ENCODE results near the gene MTMR1. TPM values are rescaled to one million over a fixed set of nuclear protein-coding genes. Genes with fewer than 3 reads are reported as not detected.

Gene MTMR1
- 10 to 100 TPM in 5 of 6 experiments, 1 to 10 TPM in 1; 9.0 to 20.6 (median 20.2) TPM for total RNA-seq (2021; fragmentation: NEBNext Ultra II Directional; extraction: Animal tissue kit (Norgen Biotek cat#: 25700))
- long read RNA-seq, partial matches to known transcripts, result 0 of 2 reads
- long read RNA-seq, other reads (novel, unspliced or antisense), result 2 of 2 reads

DNA sequence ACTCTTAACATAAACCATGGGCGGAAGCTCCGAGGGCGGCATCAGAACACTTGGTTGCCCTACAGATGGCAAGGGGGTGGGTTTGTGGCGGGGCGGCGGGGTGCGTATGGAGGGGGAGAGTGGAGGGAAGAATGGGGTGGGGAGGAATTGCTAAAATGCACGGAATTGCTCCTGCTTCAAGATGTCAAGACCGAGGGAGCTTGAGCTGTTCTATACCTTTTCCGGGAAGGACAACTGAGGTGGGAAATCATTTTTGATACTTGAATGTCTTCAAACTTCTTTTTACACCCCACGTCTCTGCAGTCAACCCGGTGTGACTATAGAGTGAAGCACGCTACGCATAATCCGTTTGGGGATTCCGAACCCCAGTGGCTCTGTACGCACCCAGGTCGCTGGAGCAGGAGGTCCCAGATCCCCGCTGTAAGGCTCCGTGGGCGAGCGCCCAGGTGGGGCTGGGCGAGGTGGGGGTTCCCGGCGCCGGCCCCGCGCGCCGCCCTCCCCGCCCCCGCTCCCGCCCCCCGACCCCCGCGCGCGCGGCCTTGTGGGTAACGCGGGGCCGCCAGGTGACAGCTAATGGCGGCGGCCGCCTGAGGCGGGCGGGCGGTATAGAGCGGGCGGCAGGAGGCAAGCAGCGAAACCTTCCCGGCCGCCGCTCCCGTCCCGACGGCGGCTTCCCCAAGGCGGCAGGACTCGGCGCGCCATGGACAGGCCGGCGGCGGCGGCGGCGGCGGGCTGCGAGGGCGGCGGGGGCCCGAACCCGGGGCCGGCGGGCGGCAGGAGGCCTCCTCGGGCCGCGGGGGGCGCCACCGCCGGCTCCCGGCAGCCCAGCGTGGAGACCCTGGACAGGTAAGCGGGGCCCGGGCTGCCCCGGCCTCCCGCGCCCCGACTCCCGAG, at the start of gene MTMR1:
Gene MTMR1 (plus strand): TSS at position 566 of the 894 bp plus-strand sequence. CDS start 135 bp downstream, at position 701.
- H3K27me3 Mint-ChIP-seq (ENCODE audit: insufficient read depth), result peaks cover 2% of the 10 kb centered on the region; the same call in 1 of the 2 replicates
- peak within 1 kb of the TSS; percentile 91 for H3K4me3 Mint-ChIP-seq
- DNase-seq, result no peak
- peak within 1 kb of the TSS; percentile 98 for H3K27ac Mint-ChIP-seq
- H3K9me3 Mint-ChIP-seq, result peaks cover 30% of the 10 kb centered on the region
- H3K36me3 Mint-ChIP-seq (ENCODE audit: low read depth), result peaks cover 24% of the 10 kb centered on the region
- peaks cover 39% of the 10 kb centered on the region for H3K4me1 Mint-ChIP-seq (ENCODE audit: low read depth)
- TF ChIP-seq, protein P1, sequence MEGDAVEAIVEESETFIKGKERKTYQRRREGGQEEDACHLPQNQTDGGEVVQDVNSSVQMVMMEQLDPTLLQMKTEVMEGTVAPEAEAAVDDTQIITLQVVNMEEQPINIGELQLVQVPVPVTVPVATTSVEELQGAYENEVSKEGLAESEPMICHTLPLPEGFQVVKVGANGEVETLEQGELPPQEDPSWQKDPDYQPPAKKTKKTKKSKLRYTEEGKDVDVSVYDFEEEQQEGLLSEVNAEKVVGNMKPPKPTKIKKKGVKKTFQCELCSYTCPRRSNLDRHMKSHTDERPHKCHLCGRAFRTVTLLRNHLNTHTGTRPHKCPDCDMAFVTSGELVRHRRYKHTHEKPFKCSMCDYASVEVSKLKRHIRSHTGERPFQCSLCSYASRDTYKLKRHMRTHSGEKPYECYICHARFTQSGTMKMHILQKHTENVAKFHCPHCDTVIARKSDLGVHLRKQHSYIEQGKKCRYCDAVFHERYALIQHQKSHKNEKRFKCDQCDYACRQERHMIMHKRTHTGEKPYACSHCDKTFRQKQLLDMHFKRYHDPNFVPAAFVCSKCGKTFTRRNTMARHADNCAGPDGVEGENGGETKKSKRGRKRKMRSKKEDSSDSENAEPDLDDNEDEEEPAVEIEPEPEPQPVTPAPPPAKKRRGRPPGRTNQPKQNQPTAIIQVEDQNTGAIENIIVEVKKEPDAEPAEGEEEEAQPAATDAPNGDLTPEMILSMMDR (IDR thresholded peaks at IDR 0.05), result no peak

DNA sequence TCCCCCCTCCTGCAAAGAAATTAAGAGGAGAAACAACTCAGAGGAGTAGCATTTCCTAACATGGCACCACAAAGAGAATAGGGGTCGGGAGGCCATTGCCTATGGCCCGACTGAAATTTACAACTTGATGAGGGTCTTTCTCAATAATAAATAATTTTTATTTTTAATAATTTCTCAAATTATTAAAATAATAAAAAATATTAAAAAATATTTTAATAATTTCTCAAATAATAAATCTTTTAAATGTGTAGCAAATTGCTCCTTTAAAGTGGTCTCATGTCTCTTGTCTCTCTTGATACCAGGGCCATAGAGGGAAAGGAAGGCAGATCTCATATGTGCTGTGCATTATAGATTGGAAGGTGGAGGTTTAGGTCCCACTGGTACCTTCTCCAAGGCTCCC, 49.2 kb upstream of the MTMR1 start:
- Mint-ChIP-seq H3K4me3 (no peak overlapping the region), H3K4me1 (ENCODE audit: low read depth) (peaks cover under 1% of the 10 kb centered on the region), H3K36me3 (ENCODE audit: low read depth) (no peaks in the 10 kb centered on the region), H3K9me3 (no peaks in the 10 kb centered on the region), H3K27me3 (ENCODE audit: insufficient read depth) (no peaks in the 10 kb centered on the region), H3K27ac (no peak overlapping the region)
- TF ChIP-seq, protein P1 (IDR thresholded peaks at IDR 0.05), result no peak
- DNase-seq, result no peak

GRCh38 chrX:150644422-150644821, 48.8 kb upstream of the MTMR1 start:
- H3K27ac Mint-ChIP-seq, result no peak overlapping the region
- TF ChIP-seq, protein P1 (IDR thresholded peaks at IDR 0.05), result no peak
- H3K4me1 Mint-ChIP-seq (ENCODE audit: low read depth), result peaks cover 5% of the 10 kb centered on the region
- no peak overlapping the region for H3K4me3 Mint-ChIP-seq
- H3K36me3 Mint-ChIP-seq (ENCODE audit: low read depth), result no peaks in the 10 kb centered on the region; the same call in 1 of the 2 replicates
- DNase-seq, result no peak
- H3K9me3 Mint-ChIP-seq, result no peaks in the 10 kb centered on the region
- no peaks in the 10 kb centered on the region for H3K27me3 Mint-ChIP-seq (ENCODE audit: insufficient read depth)

DNA sequence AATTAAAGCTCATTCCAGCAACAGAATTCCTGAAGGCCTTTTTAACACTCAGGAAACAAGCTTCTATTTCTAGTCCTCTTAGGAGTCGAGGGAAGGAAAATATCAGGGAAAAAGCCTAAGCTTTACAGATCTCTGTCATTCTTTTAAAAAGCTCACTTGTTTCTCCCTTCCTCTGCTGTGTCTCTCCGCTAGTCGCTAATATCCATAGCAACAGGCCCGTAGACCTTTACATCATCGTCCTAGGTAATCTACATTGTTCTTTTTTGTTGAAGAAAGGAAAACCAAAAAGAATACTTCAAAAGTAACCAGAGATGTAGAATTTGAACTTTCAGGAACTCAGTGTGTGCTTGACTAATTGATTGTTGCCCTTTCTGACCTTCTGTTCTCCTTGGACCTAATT, 45.9 kb upstream of the MTMR1 start:
- H3K36me3 Mint-ChIP-seq (ENCODE audit: low read depth), result peaks cover 5% of the 10 kb centered on the region; the same call in 1 of the 2 replicates
- no peak for DNase-seq
- no peak overlapping the region for H3K4me3 Mint-ChIP-seq
- no peaks in the 10 kb centered on the region for H3K9me3 Mint-ChIP-seq
- H3K4me1 Mint-ChIP-seq (ENCODE audit: low read depth), result peaks cover 7% of the 10 kb centered on the region
- H3K27ac Mint-ChIP-seq, result no peak overlapping the region
- no peaks in the 10 kb centered on the region for H3K27me3 Mint-ChIP-seq (ENCODE audit: insufficient read depth)
- TF ChIP-seq, protein P1 (IDR thresholded peaks at IDR 0.05), result no peak

DNA sequence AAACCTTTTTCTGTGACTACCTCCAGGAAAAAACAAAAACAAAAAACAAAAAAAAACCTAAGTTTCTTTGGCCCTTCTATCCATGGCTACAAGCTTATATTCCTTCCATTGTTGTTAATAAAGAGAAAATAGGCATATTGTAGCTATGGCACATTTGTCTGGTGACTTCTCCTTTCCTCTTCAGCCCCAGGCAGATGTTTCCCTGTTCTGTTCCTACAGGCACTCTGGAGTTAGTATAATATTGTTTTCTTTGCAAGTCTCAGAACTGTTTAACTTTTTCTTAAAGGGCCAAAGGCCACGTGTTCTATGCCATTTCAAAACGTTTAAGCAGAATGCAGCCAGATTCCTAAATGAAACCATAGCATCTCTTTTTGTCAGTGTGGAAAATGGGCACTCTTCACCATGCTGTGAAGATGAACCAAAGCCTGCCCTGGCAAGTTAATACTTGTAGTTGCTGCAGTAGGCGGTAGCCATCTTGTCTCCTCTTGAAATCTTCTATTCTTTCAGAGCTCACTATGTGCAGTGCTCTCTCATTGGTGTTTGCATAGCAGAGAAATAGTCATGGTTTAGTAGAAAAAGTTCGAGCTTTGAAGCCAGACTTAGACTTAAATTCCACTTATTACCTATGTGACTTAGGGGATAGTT, 44.8 kb upstream of the MTMR1 start:
- TF ChIP-seq, protein P1 (IDR thresholded peaks at IDR 0.05), result no peak
- Mint-ChIP-seq H3K36me3 (ENCODE audit: low read depth) (peaks cover 5% of the 10 kb centered on the region; the same call in 1 of the 2 replicates), H3K4me1 (ENCODE audit: low read depth) (peaks cover 7% of the 10 kb centered on the region), H3K4me3 (no peak overlapping the region), H3K9me3 (no peaks in the 10 kb centered on the region), H3K27me3 (ENCODE audit: insufficient read depth) (no peaks in the 10 kb centered on the region), H3K27ac (no peak overlapping the region)
- DNase-seq, result no peak

Measured in HFFc6 (cell line).